ENCODE data around the gene UNC119. TPM values are rescaled to one million over a fixed set of nuclear protein-coding genes. Genes with fewer than 3 reads are reported as not detected.

UNC119 gene
- total RNA-seq = 26.7 and 31.0 TPM in 2 replicates

DNA sequence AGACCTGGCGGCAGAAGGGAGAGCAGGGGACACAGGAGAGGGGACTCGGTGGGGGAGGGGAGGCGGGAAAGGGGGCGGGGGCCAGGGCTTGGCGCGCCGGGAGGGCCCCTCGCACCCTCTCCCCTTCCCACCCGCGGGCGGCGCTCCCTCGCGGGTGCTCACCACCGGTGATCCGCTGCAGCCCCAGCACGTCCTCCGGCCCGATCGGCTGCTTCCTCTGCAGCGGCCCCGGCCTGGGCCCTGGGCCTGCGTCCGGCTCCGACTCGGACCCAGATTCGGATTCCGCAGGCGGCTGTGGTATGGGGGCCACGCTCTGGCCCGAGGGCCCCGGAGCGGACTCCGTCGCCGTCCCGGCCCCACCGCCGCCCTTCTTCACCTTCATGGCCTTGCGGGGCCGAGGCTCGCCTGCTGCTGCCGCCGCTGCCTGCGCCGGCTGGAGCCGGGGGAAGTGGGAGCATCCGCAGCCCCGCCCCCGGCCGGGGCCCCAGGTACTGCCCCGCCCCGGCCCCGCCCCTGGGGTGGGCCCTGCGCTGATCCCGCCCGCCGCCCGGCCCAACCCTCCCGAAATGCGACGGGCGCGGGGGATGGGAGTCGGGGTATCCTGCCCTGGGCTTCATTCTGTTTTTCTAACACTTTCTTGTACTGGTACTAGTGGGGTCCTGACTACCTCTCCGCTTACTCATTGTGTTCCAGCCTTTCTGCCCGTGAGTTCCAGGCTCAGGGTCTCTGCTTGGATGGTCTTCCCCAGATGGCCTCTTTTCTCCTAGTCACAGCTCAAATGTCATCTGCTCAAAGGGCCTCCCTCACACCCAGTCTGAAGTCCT, at the start of gene UNC119:
TSS of gene UNC119 (minus strand) at position 449 of the 824 bp plus-strand sequence. CDS start at position 382, 67 bp downstream.

DNA sequence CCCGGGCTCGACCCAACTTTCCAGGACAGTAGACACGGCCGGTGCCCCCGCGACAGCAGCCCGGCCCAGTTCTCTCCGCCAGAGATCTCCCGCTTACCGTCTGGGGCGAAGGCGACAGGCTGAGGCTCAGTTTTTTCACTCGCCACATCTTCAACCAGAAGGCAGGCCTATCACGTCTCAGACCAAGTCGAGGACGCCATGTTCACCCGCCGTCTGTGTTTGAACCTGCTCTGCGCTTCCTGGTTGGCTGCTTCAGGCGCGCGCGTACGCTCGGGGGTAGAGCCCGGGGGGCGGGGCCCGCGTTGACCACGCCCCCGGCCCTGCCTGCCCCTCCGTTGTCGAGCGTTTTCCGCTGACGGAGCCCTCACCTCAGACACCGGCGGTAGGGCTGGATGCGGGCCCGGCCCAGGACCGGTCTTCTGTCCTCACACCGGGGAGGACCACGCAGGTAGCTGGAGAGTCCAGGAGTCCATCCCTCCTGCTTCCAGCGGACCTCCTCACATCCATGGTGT, 46.4 kb upstream of the UNC119 start, which contains the start of gene SPAG5:
TSS of gene SPAG5 (minus strand) at position 227 of the 512 bp plus-strand sequence. CDS start at position 148, 79 bp downstream.

DNA sequence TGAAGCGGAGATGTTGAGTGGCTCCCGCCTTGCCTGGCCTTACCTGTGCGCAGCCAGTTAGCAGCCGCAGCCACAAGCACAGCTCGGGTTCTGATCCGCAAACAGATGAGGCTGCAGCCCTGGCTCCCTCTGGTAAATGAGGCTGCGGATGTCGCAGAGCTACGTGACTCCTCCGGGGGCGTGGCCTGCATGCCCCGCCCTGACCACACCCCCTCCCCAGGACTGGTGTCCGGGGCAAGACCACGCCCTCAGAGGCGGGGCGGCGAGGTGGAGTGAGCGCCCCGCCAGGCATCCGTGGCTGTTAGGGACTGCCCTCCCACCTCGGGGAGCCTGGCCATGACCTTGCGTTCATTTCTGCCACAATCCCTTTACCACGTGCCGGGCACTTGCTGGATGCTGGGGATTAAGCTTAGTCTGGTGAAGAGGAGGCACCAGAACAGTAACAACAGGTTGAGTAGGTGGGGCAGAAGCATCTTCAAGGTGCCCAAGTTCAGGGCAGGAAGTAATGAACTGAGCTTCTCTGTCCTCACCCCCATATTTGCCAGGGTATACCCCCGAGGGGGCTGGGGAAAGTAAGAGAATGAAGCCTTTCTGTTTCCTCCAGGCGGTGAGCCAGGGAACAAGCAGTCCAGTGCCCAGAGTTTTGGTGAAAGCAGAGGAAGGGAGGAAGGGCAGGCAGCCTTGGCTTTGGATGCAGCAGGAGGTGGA, 24.5 kb upstream of the UNC119 start, which contains the start of gene ALDOC:
TSS of gene ALDOC (minus strand) at position 138 of the 708 bp plus-strand sequence. CDS start 1,363 bp downstream, outside the sequence.

DNA sequence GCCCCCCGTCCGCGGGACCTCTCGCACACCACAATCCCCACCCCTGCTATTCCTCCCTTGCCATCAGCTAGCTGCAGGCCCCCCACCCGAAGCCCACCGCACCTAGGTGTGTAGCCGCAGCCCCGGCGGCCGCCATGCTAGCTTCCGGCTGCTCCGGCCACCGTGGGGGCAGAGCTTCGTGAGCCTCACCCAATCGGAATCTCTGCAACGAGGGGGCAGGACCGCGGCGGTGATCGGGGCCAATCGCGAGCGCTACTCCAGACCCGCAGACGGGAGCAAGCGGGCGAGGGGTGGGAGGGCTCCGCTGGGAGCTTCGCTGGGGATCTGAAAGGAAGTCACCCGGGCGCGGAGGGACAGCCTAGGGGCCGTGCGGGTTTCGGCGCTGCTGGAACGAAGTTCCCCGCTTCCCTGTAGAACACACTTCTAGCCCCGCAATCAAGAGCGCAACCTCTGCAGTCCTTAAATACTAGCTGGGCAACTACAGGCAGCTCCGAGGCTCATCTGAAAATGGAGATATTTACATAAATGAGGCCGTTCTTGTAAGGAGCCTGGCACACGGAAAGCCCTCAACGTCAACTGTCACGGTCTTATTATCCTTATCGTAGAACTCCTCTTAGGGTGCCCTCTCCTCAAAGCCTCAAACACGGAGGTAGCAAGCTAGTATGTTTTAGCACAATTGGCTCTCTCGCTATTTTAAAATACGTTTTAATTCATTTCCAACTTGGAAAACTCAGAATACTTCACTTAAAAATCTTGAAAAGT, 19.1 kb upstream of the UNC119 start, which contains the start of gene PIGS:
TSS of gene PIGS (minus strand) at position 164 of the 762 bp plus-strand sequence. CDS start at position 136, 28 bp downstream.

DNA sequence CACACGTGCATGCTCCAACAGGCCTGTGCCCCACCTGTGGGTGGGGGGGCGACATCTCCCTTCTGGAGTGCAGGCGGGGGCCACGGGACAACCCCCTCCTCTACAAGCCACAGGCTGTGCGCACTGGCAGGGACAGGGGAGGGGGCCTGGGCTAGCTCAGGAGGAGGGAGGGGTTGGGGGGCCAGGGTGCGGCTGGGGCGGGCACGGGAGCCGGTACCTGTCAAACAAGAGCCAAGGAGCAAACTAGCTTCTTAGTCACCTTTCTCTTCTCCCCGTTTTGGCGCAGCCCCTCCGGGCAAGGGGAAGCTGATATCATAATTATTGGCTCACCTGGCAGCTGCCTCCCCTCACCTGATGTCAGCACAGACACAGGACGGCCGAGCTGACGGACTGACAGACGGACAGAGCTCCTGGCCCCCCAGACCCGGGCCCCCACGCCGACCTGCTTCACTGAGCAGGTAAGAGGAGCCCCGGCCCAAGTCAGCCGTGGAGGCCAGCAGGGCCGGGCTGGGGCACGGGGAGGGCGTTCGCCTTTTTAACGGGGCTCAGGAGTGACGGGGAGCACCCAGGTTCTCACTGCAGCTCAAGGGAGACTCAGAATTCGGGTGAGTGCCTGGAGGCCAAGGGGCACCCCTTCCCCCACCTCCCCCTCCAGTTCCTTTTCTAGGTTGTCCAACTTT, 46.3 kb downstream of the UNC119 start, which contains the start of gene FOXN1:
TSS of gene FOXN1 (plus strand) at position 363 of the 680 bp plus-strand sequence. CDS start 17,622 bp downstream, outside the sequence.

Other genes with a start within 250 kb of the UNC119 start
- gene TMEM97, start 233.4 kb downstream of the UNC119 start, total RNA-seq = 8.0 and 22.3 TPM in 2 replicates
- gene IFT20, start 217.2 kb downstream of the UNC119 start, total RNA-seq = 54.5 and 101 TPM in 2 replicates
- gene TNFAIP1, start 216.9 kb downstream of the UNC119 start, total RNA-seq = 25.2 and 52.2 TPM in 2 replicates
- gene POLDIP2, start 195.1 kb downstream of the UNC119 start, total RNA-seq = 61.2 and 74.0 TPM in 2 replicates
- gene SEBOX, start 187.4 kb downstream of the UNC119 start, total RNA-seq = not detected in 2 replicates
- gene VTN, start 182.3 kb downstream of the UNC119 start, total RNA-seq = 3.4 and 51.4 TPM in 2 replicates
- gene SARM1, start 180.9 kb downstream of the UNC119 start, total RNA-seq = 16.6 and 21.8 TPM in 2 replicates
- gene SLC46A1, start 146.4 kb downstream of the UNC119 start, total RNA-seq = 10.1 and 12.1 TPM in 2 replicates
- not detected in 2 replicates for gene SLC13A2, start 79.0 kb downstream of the UNC119 start, total RNA-seq
- gene FOXN1, start 46.3 kb downstream of the UNC119 start, total RNA-seq = not detected in 2 replicates
- gene PIGS, start 18.9 kb upstream of the UNC119 start, total RNA-seq = 107 and 165 TPM in 2 replicates
- gene ALDOC, start 24.3 kb upstream of the UNC119 start, total RNA-seq = 139 and 187 TPM in 2 replicates
- 5.6 and 25.5 TPM in 2 replicates for gene SPAG5, start 46.4 kb upstream of the UNC119 start, total RNA-seq
- gene RSKR, start 61.6 kb upstream of the UNC119 start, total RNA-seq = 7.7 and 13.2 TPM in 2 replicates
- gene BLTP2, start 92.5 kb upstream of the UNC119 start, total RNA-seq = 156 and 198 TPM in 2 replicates
- gene SDF2, start 109.3 kb upstream of the UNC119 start, total RNA-seq = 42.4 and 79.6 TPM in 2 replicates
- 50.8 and 79.7 TPM in 2 replicates for gene SUPT6H, start 109.6 kb upstream of the UNC119 start, total RNA-seq
- 1.2 and 1.4 TPM in 2 replicates for gene PROCA1, start 159.3 kb upstream of the UNC119 start, total RNA-seq
- gene RAB34, start 165.2 kb upstream of the UNC119 start, total RNA-seq = 133 and 148 TPM in 2 replicates
- 588 and 599 TPM in 2 replicates for gene RPL23A, start 167.4 kb upstream of the UNC119 start, total RNA-seq
- 5.3 and 5.9 TPM in 2 replicates for gene TLCD1, start 173.6 kb upstream of the UNC119 start, total RNA-seq
- gene NEK8, start 176.2 kb upstream of the UNC119 start, total RNA-seq = 1.5 and 2.7 TPM in 2 replicates
- 33.3 and 33.5 TPM in 2 replicates for gene TRAF4, start 191.4 kb upstream of the UNC119 start, total RNA-seq